Colonic mucosa (tissue), 4 donors: ENCODE measurements around the gene AUTS2. TPM values are rescaled to one million over a fixed set of nuclear protein-coding genes. Genes with fewer than 3 reads are reported as not detected.

Experiments
- DNase-seq: peaks from one replicate; pipeline ENCODE4 v3.0.0-alpha.2; 2020
- H3K27ac ChIP-seq: fragments of 200-600 bp; one replicate; pipeline ENCODE4 v1.8.0; 2021
- H3K27me3 ChIP-seq: fragments of 200-600 bp; one replicate; pipeline ENCODE4 v1.8.0; 2021
- H3K36me3 ChIP-seq: fragments of 200-600 bp; one replicate; pipeline ENCODE4 v1.8.0; 2021
- H3K4me1 ChIP-seq: fragments of 200-600 bp; one replicate; pipeline ENCODE4 v1.8.0; 2021; ENCODE audit warnings: mild to moderate bottlenecking
- H3K4me3 ChIP-seq: fragments of 200-600 bp; one replicate; pipeline ENCODE4 v1.8.0; 2021
- H3K9ac ChIP-seq, 2 donors: one replicate each; pipeline ENCODE4 v1.7.0; 2013; ENCODE audit warnings: control low read depth in 2 of 2, low read depth in 2 of 2, low read length in 2 of 2
- H3K9me3 ChIP-seq: fragments of 200-600 bp; one replicate; pipeline ENCODE4 v1.8.0; 2021
- intact Hi-C: fragments of 100-400 bp; cut with DNase I; formaldehyde crosslinking; loops from one replicate; pipeline ENCODE4 v1.14.1; 2022
- total RNA-seq, 2 donors: library from RNA; stranded (reverse); fragmentation: NEBNext Ultra II Directional in 1 of 2; extraction: Animal tissue kit (Norgen Biotek cat#: 25700) in 1 of 2; gene quantifications; one replicate each; pipeline ENCODE4 v1.2.1, GENCODE V29; 2021
- TF ChIP-seq, protein P1 (sequence below): fragments of 200-600 bp; IDR thresholded peaks from one replicate; pipeline ENCODE4 v1.8.0; 2022; ENCODE audit warnings: antibody characterized with exemption, mild to moderate bottlenecking
- donor health status: healthy.
- donor health status: DM: no; HTN: no; CAD: no.
- donor health status: DM: no; HTN: no; CAD: no.

Gene AUTS2
- total RNA-seq, 2 donors from 2014 or later: 39.8 to 42.3 TPM

DNA sequence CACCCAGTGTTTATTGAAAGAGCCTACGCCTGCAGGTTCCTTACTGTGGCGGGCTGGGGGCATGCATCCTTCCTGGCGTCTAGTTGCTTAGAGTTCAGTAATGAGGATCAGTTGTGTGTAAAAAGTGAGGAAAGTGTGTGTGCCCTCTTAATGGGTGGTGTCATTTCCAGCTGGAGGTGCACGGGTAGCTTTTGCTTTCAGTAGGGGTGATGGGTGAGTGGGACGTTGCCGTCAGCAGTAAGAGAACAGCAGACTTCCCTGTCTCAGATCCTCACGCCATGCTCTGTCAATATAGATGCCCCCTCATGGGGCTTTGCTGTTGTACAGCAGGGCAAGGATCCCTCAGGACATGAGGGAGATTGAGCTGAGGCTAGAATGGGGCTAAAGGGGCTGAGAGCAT, 1181.0 kb downstream of the AUTS2 start:
- Histone ChIP-seq H3K9ac (no peak overlapping the region), H3K4me3 (no peak overlapping the region), H3K27ac (no peak overlapping the region), H3K4me1 (no peaks in the 10 kb centered on the region), H3K9me3 (no peaks in the 10 kb centered on the region), H3K36me3 (peaks cover 6% of the 10 kb centered on the region), H3K27me3 (no peaks in the 10 kb centered on the region)
- TF ChIP-seq, protein P1, sequence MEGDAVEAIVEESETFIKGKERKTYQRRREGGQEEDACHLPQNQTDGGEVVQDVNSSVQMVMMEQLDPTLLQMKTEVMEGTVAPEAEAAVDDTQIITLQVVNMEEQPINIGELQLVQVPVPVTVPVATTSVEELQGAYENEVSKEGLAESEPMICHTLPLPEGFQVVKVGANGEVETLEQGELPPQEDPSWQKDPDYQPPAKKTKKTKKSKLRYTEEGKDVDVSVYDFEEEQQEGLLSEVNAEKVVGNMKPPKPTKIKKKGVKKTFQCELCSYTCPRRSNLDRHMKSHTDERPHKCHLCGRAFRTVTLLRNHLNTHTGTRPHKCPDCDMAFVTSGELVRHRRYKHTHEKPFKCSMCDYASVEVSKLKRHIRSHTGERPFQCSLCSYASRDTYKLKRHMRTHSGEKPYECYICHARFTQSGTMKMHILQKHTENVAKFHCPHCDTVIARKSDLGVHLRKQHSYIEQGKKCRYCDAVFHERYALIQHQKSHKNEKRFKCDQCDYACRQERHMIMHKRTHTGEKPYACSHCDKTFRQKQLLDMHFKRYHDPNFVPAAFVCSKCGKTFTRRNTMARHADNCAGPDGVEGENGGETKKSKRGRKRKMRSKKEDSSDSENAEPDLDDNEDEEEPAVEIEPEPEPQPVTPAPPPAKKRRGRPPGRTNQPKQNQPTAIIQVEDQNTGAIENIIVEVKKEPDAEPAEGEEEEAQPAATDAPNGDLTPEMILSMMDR: no peak
- no peak for DNase-seq
- intact Hi-C loops: no loop called here

DNA sequence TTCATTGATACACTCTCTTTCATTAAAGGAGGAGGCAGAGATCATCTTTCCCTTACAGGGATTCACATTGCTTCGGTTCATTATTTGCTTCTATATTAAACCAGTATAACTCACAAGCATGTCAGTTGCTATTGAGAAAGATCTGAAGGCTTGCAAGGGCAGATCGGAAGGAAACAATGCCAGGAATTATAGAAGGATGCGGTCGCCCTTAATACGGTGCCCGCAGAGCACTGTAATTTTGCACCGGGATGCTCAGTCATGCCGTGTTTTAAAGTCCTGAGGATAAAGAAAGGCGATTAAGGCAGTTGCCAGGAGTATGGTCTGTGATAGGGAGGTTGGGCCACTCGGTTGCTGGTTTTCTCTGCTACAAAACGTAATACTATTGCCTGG, 1183.6 kb downstream of the AUTS2 start:
- no peaks in the 10 kb centered on the region for H3K27me3 ChIP-seq
- H3K27ac ChIP-seq: no peak overlapping the region
- H3K9me3 ChIP-seq: no peaks in the 10 kb centered on the region
- no peaks in the 10 kb centered on the region for H3K4me1 ChIP-seq
- H3K9ac ChIP-seq: no peak overlapping the region
- no peak overlapping the region for H3K4me3 ChIP-seq
- no peak for DNase-seq
- TF ChIP-seq, protein P1: no peak
- H3K36me3 ChIP-seq: peaks cover 14% of the 10 kb centered on the region
- intact Hi-C loops: no loop called here

GRCh38 chr7:70782796-70783195, 1184.5 kb downstream of the AUTS2 start:
- Histone ChIP-seq H3K27ac (no peak overlapping the region), H3K4me3 (no peak overlapping the region), H3K4me1 (no peaks in the 10 kb centered on the region), H3K9ac (no peak overlapping the region), H3K36me3 (peaks cover 14% of the 10 kb centered on the region), H3K27me3 (no peaks in the 10 kb centered on the region), H3K9me3 (no peaks in the 10 kb centered on the region)
- intact Hi-C loops: no loop called here
- DNase-seq: no peak
- TF ChIP-seq, protein P1: no peak

DNA sequence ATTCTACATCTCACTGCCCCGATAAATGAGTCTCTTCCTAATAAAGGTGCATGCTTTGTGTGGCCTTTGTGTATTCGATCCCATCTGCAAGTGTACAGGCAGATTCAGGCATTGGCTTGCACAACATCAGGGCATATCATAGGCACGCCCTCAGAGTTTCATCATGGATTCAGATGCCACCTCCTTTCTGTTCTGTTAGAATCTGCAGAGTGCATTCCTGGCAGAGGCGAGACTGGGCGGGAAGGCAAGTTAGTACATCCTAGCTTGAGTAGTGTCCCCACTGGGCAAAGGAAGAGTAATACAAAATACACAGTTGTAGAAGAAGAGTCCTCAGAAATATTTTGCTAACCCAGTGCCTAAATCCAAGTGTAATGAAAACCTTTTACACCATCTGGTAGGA, 1187.2 kb downstream of the AUTS2 start:
- peaks cover 14% of the 10 kb centered on the region for H3K36me3 ChIP-seq
- H3K9ac ChIP-seq: no peak overlapping the region
- H3K9me3 ChIP-seq: no peaks in the 10 kb centered on the region
- no peak overlapping the region for H3K27ac ChIP-seq
- no peak for DNase-seq
- TF ChIP-seq, protein P1: no peak
- intact Hi-C loops: no loop called here
- no peak overlapping the region for H3K4me3 ChIP-seq
- no peaks in the 10 kb centered on the region for H3K4me1 ChIP-seq
- H3K27me3 ChIP-seq: no peaks in the 10 kb centered on the region

DNA sequence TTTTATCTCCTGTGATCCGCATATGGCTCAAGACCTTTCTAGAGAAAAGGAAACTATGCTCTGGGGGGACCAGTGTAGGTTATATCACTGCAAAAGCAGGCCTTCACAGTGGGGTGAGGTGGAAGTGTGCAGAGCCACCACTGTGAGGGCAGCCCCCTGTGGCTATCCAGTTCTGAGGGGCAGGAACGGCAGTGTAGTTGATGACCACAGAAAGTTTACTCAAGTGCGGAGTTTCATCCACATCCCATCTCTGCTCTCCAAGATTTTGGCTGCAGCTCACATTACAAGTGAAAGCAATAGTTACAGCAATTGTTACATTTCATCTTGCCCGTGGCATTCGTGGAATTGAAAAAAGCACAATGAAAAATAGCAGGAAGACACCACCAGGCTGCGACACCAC, 1187.8 kb downstream of the AUTS2 start:
- no peak overlapping the region for H3K27ac ChIP-seq
- H3K4me3 ChIP-seq: no peak overlapping the region
- H3K9ac ChIP-seq: no peak overlapping the region
- TF ChIP-seq, protein P1: no peak
- H3K9me3 ChIP-seq: no peaks in the 10 kb centered on the region
- no peaks in the 10 kb centered on the region for H3K4me1 ChIP-seq
- peaks cover 14% of the 10 kb centered on the region for H3K36me3 ChIP-seq
- H3K27me3 ChIP-seq: no peaks in the 10 kb centered on the region
- intact Hi-C loops: no loop called here
- DNase-seq: no peak

GRCh38 chr7:70787286-70787685, 1189.0 kb downstream of the AUTS2 start:
- H3K27ac ChIP-seq: no peak overlapping the region
- no peak overlapping the region for H3K4me3 ChIP-seq
- intact Hi-C loops: no loop called here
- no peaks in the 10 kb centered on the region for H3K9me3 ChIP-seq
- no peak overlapping the region for H3K9ac ChIP-seq
- no peak for DNase-seq
- H3K36me3 ChIP-seq: peaks cover 9% of the 10 kb centered on the region
- H3K4me1 ChIP-seq: no peaks in the 10 kb centered on the region
- H3K27me3 ChIP-seq: no peaks in the 10 kb centered on the region
- TF ChIP-seq, protein P1: no peak
